Common myeloid progenitor, CD34-positive (primary cell): ENCODE measurements around the gene SNRPE.
A peak's percentile ranks its signal among the peaks of the same experiment; 100 is the strongest.
"Not testable (repeated sequence)": the region's sequence is repeated elsewhere in the genome, so short reads cannot be mapped to it uniquely, and the experiment has no call there.

ENCODE experiments used
- CTCF ChIA-PET: fragments of 350-600 bp; sonication (Branson Sonifier 250); formaldehyde crosslinking; loops from one replicate; lab custom pipeline; 2021; ENCODE audit warnings: antibody characterized with exemption; lab: Charles Lee
- POLR2A ChIA-PET: fragments of 350-600 bp; sonication (Branson Sonifier 250); formaldehyde crosslinking; loops from one replicate; lab custom pipeline; 2021; ENCODE audit warnings: antibody characterized with exemption; lab: Charles Lee
- DNase-seq, 3 donors: peaks; one replicate each; pipeline versions ENCODE4 v3.0.0 to v3.0.0-alpha.2; 2013
- H3K27ac ChIP-seq, 2 experiments: 1 replicate in 1 of 2; 2 replicates in 1 of 2; pipeline ENCODE4 v1.7.0; 2013; ENCODE audit warnings: inconsistent platforms in 2 of 2, low read length in 2 of 2, mild to moderate bottlenecking in 2 of 2, low read depth in 1 of 2, moderate library complexity in 1 of 2; ENCODE audit not compliant: severe bottlenecking in 2 of 2, insufficient read depth in 1 of 2, poor library complexity in 1 of 2
- H3K27me3 ChIP-seq, 5 experiments: replicated peaks in 2 of 5; 1 replicate in 3 of 5; 2 replicates in 2 of 5; pipeline versions ENCODE4 v1.6.1 to v1.7.0; 2013; ENCODE audit warnings: low read length in 4 of 5, mild to moderate bottlenecking in 2 of 5, moderate library complexity in 2 of 5, inconsistent platforms in 1 of 5; ENCODE audit not compliant: insufficient read depth in 5 of 5, control insufficient read depth in 4 of 5
- H3K36me3 ChIP-seq, 4 experiments: 1 replicate in 2 of 4; 2 replicates in 2 of 4; pipeline versions ENCODE4 v1.6.1 to v1.7.0; 2013; ENCODE audit warnings: low read length in 3 of 4, control low read depth in 1 of 4, mild to moderate bottlenecking in 1 of 4; ENCODE audit not compliant: control insufficient read depth in 4 of 4, insufficient read depth in 4 of 4
- H3K4me1 ChIP-seq, 4 experiments: 1 replicate in 3 of 4; 2 replicates in 1 of 4; pipeline versions ENCODE4 v1.6.1 to v1.7.1; 2013; ENCODE audit warnings: low read length in 3 of 4, mild to moderate bottlenecking in 3 of 4, control low read depth in 1 of 4, inconsistent platforms in 1 of 4, moderate library complexity in 1 of 4; ENCODE audit not compliant: control insufficient read depth in 4 of 4, insufficient read depth in 4 of 4; ENCODE audit errors: control extremely low read depth in 1 of 4
- H3K4me3 ChIP-seq, 7 experiments: 1 replicate in 4 of 7; 2 replicates in 3 of 7; pipeline versions ENCODE4 v1.5.1 to v1.7.0; 2013; ENCODE audit warnings: mild to moderate bottlenecking in 7 of 7, low read length in 6 of 7, moderate library complexity in 6 of 7, inconsistent platforms in 2 of 7, low read depth in 2 of 7, control low read depth in 1 of 7; ENCODE audit not compliant: insufficient read depth in 4 of 7, control insufficient read depth in 1 of 7; ENCODE audit errors: extremely low read depth in 1 of 7
- H3K9me3 ChIP-seq, 5 experiments: 1 replicate in 4 of 5; 2 replicates in 1 of 5; pipeline versions ENCODE4 v1.6.1 to v1.7.1; 2013; ENCODE audit warnings: low read length in 4 of 5, mild to moderate bottlenecking in 2 of 5, inconsistent platforms in 1 of 5, low read depth in 1 of 5, moderate library complexity in 1 of 5; ENCODE audit not compliant: control insufficient read depth in 4 of 5, insufficient read depth in 2 of 5; ENCODE audit errors: control extremely low read depth in 1 of 5
- WGBS: methylation state at CpG from one replicate; pipeline ENCODE4 v1.1.5; 2013; ENCODE audit not compliant: insufficient coverage; 5-methylcytosine and 5-hydroxymethylcytosine counted together

The SNRPE gene

GRCh38 chr1:203853112-203853511 is 8.3 kb upstream of the SNRPE start:
- peaks cover 12 to 60% (median 31%) of the 10 kb centered on the region in 4 experiments for H3K36me3 ChIP-seq
- H3K4me1 ChIP-seq, CTCF ChIA-PET, H3K27ac ChIP-seq, H3K4me3 ChIP-seq, DNase-seq, H3K27me3 ChIP-seq, H3K9me3 ChIP-seq, POLR2A ChIA-PET: not testable (repeated sequence)

GRCh38 chr1:203858055-203858454 is 3.3 kb upstream of the SNRPE start:
- H3K27me3 ChIP-seq, result no peaks in the 10 kb centered on the region
- no peaks in the 10 kb centered on the region for H3K9me3 ChIP-seq
- POLR2A ChIA-PET, result no interaction called here
- H3K4me3 ChIP-seq, result no peak overlapping the region
- H3K27ac ChIP-seq, result no peak overlapping the region
- peaks cover 0 to 18% (median 7%) of the 10 kb centered on the region in 4 experiments for H3K36me3 ChIP-seq
- no peak for DNase-seq
- WGBS, result 72% methylated on average over 2 of the region's 2 CpGs
- CTCF ChIA-PET, result interaction anchor here (0.8 to 5.4 kb wide), 3 partner anchors 15 to 274 kb away, joined by 4 to 48 read pairs (median 5); no protein-coding TSS in a partner anchor
- peaks cover 6 to 16% (median 7%) of the 10 kb centered on the region in 4 experiments for H3K4me1 ChIP-seq

DNA sequence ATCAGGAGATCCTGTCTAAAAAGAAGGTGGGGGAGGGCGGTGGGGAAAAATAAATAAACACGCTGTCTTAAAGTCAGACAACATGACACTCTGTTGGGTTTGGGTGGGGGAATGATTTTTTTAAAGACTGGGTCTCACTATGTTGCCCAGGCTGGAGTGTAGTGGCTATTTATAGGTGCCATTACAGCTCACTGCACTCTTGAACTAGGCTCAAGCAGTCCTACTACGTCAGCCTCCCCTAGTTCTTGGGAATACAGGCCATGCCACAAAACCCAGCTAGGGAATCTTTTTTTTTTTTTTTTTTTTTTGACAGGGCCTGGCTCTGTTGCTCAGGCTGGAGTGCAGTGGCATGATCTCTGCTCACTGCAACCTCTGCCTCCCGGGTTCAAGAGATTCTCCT is 2.4 kb upstream of the SNRPE start:
- H3K36me3 ChIP-seq, result peaks cover 0 to 19% (median 10%) of the 10 kb centered on the region in 4 experiments
- 100% methylated on average over 1 of the region's 4 CpGs for WGBS

DNA sequence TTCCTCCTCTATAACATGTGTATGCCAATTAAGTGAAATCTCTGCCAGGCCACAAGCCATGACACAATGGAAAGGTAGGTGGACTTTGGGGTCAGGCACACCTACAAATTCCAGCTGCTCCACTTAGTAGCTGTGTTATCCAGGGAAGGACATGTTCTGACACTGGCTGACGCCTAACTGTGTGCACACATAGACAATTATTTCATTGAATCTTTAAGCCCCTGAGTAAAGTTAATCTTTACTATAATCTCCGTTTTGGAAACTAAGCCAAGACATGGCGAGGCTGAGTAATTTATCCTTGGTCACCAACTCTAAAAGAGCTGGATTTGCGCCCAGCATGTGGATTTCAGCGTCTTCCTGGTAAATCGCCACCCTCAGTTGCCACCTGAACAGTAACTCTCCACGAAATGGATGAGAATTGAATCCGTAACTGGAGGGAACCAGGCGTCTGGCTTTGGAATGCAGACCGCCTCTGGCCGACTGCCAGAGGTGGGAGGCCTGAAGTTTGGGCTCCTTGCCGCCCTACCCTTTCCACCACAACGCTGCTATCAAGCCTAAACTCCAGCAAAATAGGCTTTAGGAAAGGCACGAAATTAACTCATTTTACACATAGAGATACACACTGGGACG is 888 bp upstream of the SNRPE start:
- 94% methylated on average over 14 of the region's 15 CpGs for WGBS
- Histone ChIP-seq H3K4me1 (peaks cover 6 to 17% (median 8%) of the 10 kb centered on the region in 4 experiments), H3K36me3 (peaks cover 5 to 25% (median 13%) of the 10 kb centered on the region in 4 experiments), H3K27ac (no peak overlapping the region), H3K27me3 (no peaks in the 10 kb centered on the region), H3K4me3 (peak overlapping the region in 2 of 7 experiments; percentile 92 to 94), H3K9me3 (no peaks in the 10 kb centered on the region)
- ChIA-PET CTCF (interaction anchor here (1.0 to 5.4 kb wide), 8 partner anchors 10 to 538 kb away, joined by 3 to 48 read pairs (median 4); no protein-coding TSS in a partner anchor), POLR2A (interaction anchor here (0.6 kb wide), 1 partner anchor 12 kb away, joined by 3 read pairs; no protein-coding TSS in a partner anchor)
- no peak for DNase-seq

More for the DNA sequence above, 2.4 kb upstream of the SNRPE start:
- Histone ChIP-seq H3K27ac (no peak overlapping the region), H3K4me3 (no peak overlapping the region), H3K4me1 (peaks cover 6 to 17% (median 8%) of the 10 kb centered on the region in 4 experiments), H3K9me3 (no peaks in the 10 kb centered on the region), H3K27me3 (no peaks in the 10 kb centered on the region)
- ChIA-PET POLR2A (no interaction called here), CTCF (interaction anchor here (1.0 to 5.4 kb wide), 5 partner anchors 12 to 539 kb away, joined by 3 to 48 read pairs (median 5); no protein-coding TSS in a partner anchor)
- DNase-seq, result no peak

DNA sequence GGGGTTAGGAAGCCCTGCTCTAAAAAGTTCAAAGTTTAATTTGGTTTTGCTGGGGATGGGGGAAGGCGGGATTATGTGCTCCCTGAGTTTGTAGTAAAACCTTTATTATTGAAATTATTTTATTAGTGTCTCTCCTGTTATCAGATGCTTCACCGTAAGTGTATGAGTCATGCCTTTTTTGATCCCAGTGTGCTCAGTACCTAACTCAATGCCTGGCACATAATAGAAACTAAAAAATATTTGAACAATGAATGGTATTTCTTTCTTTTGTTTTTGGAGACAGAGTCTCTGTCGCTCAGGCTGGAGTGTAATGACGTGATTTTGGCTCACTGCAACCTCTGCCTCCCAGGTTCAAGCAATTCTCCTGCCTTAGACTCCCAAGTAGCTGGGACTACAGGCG is 6.4 kb downstream of the SNRPE start:
- WGBS, result 100% methylated on average over 1 of the region's 5 CpGs
- no peak overlapping the region for H3K4me3 ChIP-seq
- H3K27ac ChIP-seq, result no peak overlapping the region
- H3K4me1 ChIP-seq, result peaks cover 0 to 4% (median 2%) of the 10 kb centered on the region in 4 experiments
- POLR2A ChIA-PET, result interaction anchor here (1.2 kb wide), 1 partner anchor 279 kb away, joined by 3 read pairs; no protein-coding TSS in a partner anchor
- peaks cover 18 to 74% (median 52%) of the 10 kb centered on the region in 4 experiments for H3K36me3 ChIP-seq
- CTCF ChIA-PET, result interaction anchor here (8.5 kb wide), 1 partner anchor 258 kb away, joined by 322 read pairs; no protein-coding TSS in a partner anchor
- no peaks in the 10 kb centered on the region for H3K27me3 ChIP-seq
- H3K9me3 ChIP-seq, result no peaks in the 10 kb centered on the region
- no peak for DNase-seq

- Histone ChIP-seq H3K9me3 (no peaks in the 10 kb centered on the region), H3K36me3 (peaks cover 18 to 71% (median 45%) of the 10 kb centered on the region in 4 experiments), H3K4me1 (no peaks in the 10 kb centered on the region), H3K27ac (no peak overlapping the region), H3K27me3 (no peaks in the 10 kb centered on the region), H3K4me3 (no peak overlapping the region)
- POLR2A ChIA-PET, result no interaction called here
- 100% methylated on average over 1 of the region's 1 CpG for WGBS
- no peak for DNase-seq
- CTCF ChIA-PET, result interaction anchor here (1.0 to 8.5 kb wide), 12 partner anchors 11 to 493 kb away, joined by 3 to 322 read pairs (median 6); no protein-coding TSS in a partner anchor
Observed at GRCh38 chr1:203870245-203870644, 8.8 kb downstream of the SNRPE start.
